ENCODE results near the gene TCP11L2. TPM values are rescaled to one million over a fixed set of nuclear protein-coding genes. Genes with fewer than 3 reads are reported as not detected.

TCP11L2 gene
- total and polyA plus RNA-seq, 9 of the 15 experiments (the other 6 are each of a cell fraction or from before 2014, with no cell fraction given) = 0.39 to 4.5 (median 1.3) TPM

- CTCF ChIA-PET (ENCODE audit: low intra/inter-chr PET ratio) = interaction anchor here (0.6 kb wide), 1 partner anchor 277 kb away, joined by 3 read pairs; no protein-coding TSS in a partner anchor
- no TSS peak for BruUV-seq (replicated peaks)
- Histone ChIP-seq H3K4me1 (replicated peaks in 1 of 2; ENCODE audit: control insufficient read depth in 2 of 2, insufficient read depth in 2 of 2, low read length in 2 of 2) (no peaks in the 10 kb centered on the region), H3K27ac (ENCODE audit: extremely low read depth, low read depth, low read length) (no peak overlapping the region), H3K36me3 (ENCODE audit: control insufficient read depth, insufficient read depth, low read length) (no peaks in the 10 kb centered on the region), H3K9ac (ENCODE audit: insufficient read depth in 1 of 2, low read depth in 2 of 2, low read length in 2 of 2) (no peak overlapping the region), H3K9me1 (ENCODE audit: control insufficient read depth, insufficient read depth, low read length) (no peaks in the 10 kb centered on the region), H3K9me3 (replicated peaks; ENCODE audit: control insufficient read depth, insufficient read depth, low read depth, low read length) (no peaks in the 10 kb centered on the region), H3K4me2 (ENCODE audit: insufficient read depth, low read length) (no peak overlapping the region), H4K20me1 (replicated peaks; ENCODE audit: control insufficient read depth, insufficient read depth, low read length) (no peaks in the 10 kb centered on the region), H3K79me2 (ENCODE audit: control insufficient read depth, insufficient read depth, low read length) (no peaks in the 10 kb centered on the region), H3K4me3 (no peak overlapping the region), H3K27me3 (ENCODE audit: control insufficient read depth in 2 of 2, insufficient read depth in 2 of 2, low read length in 2 of 2) (peaks cover 6 to 18% of the 10 kb centered on the region in 2 experiments; a peak in 4 of 5 replicates), H2AFZ (ENCODE audit: low read depth, low read length) (no peak overlapping the region)
- FAIRE-seq = no peak
- WGBS (ENCODE audit: insufficient coverage, low coverage, missing lambda C conversion rate) = 8% methylated on average over 4 of the region's 4 CpGs
- TF ChIP-seq FOXA3 (CRISPR knock-in tag; conservative IDR thresholded peaks at IDR 0.05 in 1 of 2, IDR thresholded peaks at IDR 0.05 in 1 of 2) = no peak
- TF ChIP-seq NR2C2 (CRISPR knock-in tag; IDR thresholded peaks at IDR 0.05) = no peak
- TF ChIP-seq NR2C2 (tag; IDR thresholded peaks at IDR 0.05) = no peak
- TF ChIP-seq CBX3 (IDR thresholded peaks at IDR 0.05; ENCODE audit: borderline replicate concordance in 1 of 2, low read length in 2 of 2) = no peak
- in situ Hi-C loops (cut with MboI) (no loop called here), intact Hi-C loops (cut with micrococcal nuclease) (no loop called here)
- no peak for ATAC-seq
- POLR2A ChIA-PET = no interaction called here
- no peak for DNase-seq (ENCODE audit: extremely low read depth in 1 of 4, low spot score in 3 of 4)
Observed at GRCh38 chr12:106276032-106276740, 26.3 kb upstream of the TCP11L2 start.

GRCh38 chr12:106280106-106280505 is 22.4 kb upstream of the TCP11L2 start:
- no peak for FAIRE-seq
- Histone ChIP-seq H3K9me1 (ENCODE audit: control insufficient read depth, insufficient read depth, low read length) (no peaks in the 10 kb centered on the region), H3K79me2 (ENCODE audit: control insufficient read depth, insufficient read depth, low read length) (no peaks in the 10 kb centered on the region), H3K9me3 (replicated peaks; ENCODE audit: control insufficient read depth, insufficient read depth, low read depth, low read length) (no peaks in the 10 kb centered on the region; the same call in 1 of the 2 replicates), H4K20me1 (replicated peaks; ENCODE audit: control insufficient read depth, insufficient read depth, low read length) (no peaks in the 10 kb centered on the region), H3K4me1 (replicated peaks in 1 of 2; ENCODE audit: control insufficient read depth in 2 of 2, insufficient read depth in 2 of 2, low read length in 2 of 2) (0 out of 5 replicates have a peak, but pooled peaks cover 0 to 3% of the 10 kb centered on the region in 2 experiments), H3K36me3 (ENCODE audit: control insufficient read depth, insufficient read depth, low read length) (no peaks in the 10 kb centered on the region), H3K27ac (ENCODE audit: extremely low read depth, low read depth, low read length) (no peak overlapping the region), H3K9ac (ENCODE audit: insufficient read depth in 1 of 2, low read depth in 2 of 2, low read length in 2 of 2) (no peak overlapping the region), H3K27me3 (ENCODE audit: control insufficient read depth in 2 of 2, insufficient read depth in 2 of 2, low read length in 2 of 2) (peaks cover 5 to 22% of the 10 kb centered on the region in 2 experiments; a peak in 4 of 5 replicates), H2AFZ (ENCODE audit: low read depth, low read length) (no peak overlapping the region), H3K4me2 (ENCODE audit: insufficient read depth, low read length) (no peak overlapping the region), H3K4me3 (no peak overlapping the region)
- no peak for TF ChIP-seq ARID1B (IDR thresholded peaks at IDR 0.05)
- TF ChIP-seq ZNF239 (CRISPR knock-in tag; IDR thresholded peaks at IDR 0.05) = no peak
- TF ChIP-seq SLC30A9 (CRISPR knock-in tag; IDR thresholded peaks at IDR 0.05) = no peak
- ChIA-PET CTCF (ENCODE audit: low intra/inter-chr PET ratio) (no interaction called here), POLR2A (interaction anchor here (0.6 kb wide), 1 partner anchor 137 kb away, joined by 3 read pairs; no protein-coding TSS in a partner anchor)
- no peak for ATAC-seq
- in situ Hi-C loops (cut with MboI) = loop anchor here (5.0 kb wide), 1 partner anchor 53 kb away; no protein-coding TSS in a partner anchor
- WGBS (ENCODE audit: insufficient coverage, low coverage, missing lambda C conversion rate) = 3% methylated on average over 4 of the region's 4 CpGs
- no peak for DNase-seq (ENCODE audit: extremely low read depth in 1 of 4, low spot score in 3 of 4)
- intact Hi-C loops (cut with micrococcal nuclease) = loop anchor here (5.0 to 10.0 kb wide), 3 partner anchors 62 to 865 kb away; partner anchors contain the start of gene POLR3B
- BruUV-seq (replicated peaks) = no TSS peak
